ENCODE measurements around the gene CLN5. TPM values are rescaled to one million over a fixed set of nuclear protein-coding genes. Genes with fewer than 3 reads are reported as not detected.

Gene CLN5
- polyA plus RNA-seq, 1 donor from 2014 or later = 25.9 TPM

DNA sequence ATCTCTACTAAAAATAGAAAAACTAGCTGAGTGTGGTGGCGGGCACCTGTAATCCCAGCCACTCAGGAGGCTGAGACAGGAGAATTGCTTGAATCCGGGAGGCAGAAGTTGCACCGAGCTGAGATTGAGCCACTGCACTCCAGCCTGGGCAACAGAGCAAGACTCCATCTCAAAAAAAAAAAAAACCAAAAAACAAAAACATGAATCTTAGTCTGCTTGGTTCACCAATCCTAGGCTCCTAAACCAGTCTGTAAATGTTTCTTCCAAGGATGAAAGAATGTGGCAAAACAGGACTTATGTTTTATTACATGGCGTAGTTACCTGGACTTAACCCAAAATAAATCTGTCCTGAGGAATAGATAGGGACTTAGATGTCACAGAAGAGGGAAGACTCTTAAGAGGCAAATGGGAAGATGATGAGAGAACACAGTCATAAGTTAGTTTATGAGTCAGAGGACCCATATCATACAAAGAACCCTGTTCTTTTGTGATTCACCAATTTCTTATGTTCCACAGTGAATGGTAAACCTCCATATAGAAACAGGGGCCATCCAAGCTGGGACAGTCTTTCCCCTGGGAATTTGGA is 41.9 kb downstream of the CLN5 start:
- H3K4me2 ChIP-seq (ENCODE audit: low read length) = no peak overlapping the region
- no peaks in the 10 kb centered on the region for H3K9me3 ChIP-seq (ENCODE audit: low read length)
- H3K9ac ChIP-seq (ENCODE audit: low read length) = no peak overlapping the region
- H3K4me3 ChIP-seq (ENCODE audit: low read length) = no peak overlapping the region
- H3K9me2 ChIP-seq (ENCODE audit: insufficient read depth, low read length) = no peaks in the 10 kb centered on the region
- H3K27ac ChIP-seq (ENCODE audit: low read length) = no peak overlapping the region
- H3K79me2 ChIP-seq (replicated peaks; ENCODE audit: insufficient read depth, low read length) = no peaks in the 10 kb centered on the region
- no peaks in the 10 kb centered on the region for H3K36me3 ChIP-seq (ENCODE audit: insufficient read depth, low read length)
- TF ChIP-seq EP300 (conservative IDR thresholded peaks at IDR 0.05; ENCODE audit: poor library complexity, severe bottlenecking) (no peak), RAD21 (conservative IDR thresholded peaks at IDR 0.05) (no peak), EZH2 (IDR thresholded peaks at IDR 0.05; ENCODE audit: borderline replicate concordance, insufficient read depth, low read length, poor library complexity, severe bottlenecking) (no peak), MXI1 (conservative IDR thresholded peaks at IDR 0.05; ENCODE audit: poor library complexity, severe bottlenecking) (no peak), POLR2AphosphoS5 (IDR thresholded peaks at IDR 0.05) (no peak), SMC3 (conservative IDR thresholded peaks at IDR 0.05; ENCODE audit: poor library complexity) (no peak), TAF1 (IDR thresholded peaks at IDR 0.05; ENCODE audit: low read depth) (no peak)
- TF ChIP-seq, protein P1, sequence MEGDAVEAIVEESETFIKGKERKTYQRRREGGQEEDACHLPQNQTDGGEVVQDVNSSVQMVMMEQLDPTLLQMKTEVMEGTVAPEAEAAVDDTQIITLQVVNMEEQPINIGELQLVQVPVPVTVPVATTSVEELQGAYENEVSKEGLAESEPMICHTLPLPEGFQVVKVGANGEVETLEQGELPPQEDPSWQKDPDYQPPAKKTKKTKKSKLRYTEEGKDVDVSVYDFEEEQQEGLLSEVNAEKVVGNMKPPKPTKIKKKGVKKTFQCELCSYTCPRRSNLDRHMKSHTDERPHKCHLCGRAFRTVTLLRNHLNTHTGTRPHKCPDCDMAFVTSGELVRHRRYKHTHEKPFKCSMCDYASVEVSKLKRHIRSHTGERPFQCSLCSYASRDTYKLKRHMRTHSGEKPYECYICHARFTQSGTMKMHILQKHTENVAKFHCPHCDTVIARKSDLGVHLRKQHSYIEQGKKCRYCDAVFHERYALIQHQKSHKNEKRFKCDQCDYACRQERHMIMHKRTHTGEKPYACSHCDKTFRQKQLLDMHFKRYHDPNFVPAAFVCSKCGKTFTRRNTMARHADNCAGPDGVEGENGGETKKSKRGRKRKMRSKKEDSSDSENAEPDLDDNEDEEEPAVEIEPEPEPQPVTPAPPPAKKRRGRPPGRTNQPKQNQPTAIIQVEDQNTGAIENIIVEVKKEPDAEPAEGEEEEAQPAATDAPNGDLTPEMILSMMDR (IDR thresholded peaks at IDR 0.05; ENCODE audit: poor library complexity, severe bottlenecking) = no peak
- TF ChIP-seq, protein P2, sequence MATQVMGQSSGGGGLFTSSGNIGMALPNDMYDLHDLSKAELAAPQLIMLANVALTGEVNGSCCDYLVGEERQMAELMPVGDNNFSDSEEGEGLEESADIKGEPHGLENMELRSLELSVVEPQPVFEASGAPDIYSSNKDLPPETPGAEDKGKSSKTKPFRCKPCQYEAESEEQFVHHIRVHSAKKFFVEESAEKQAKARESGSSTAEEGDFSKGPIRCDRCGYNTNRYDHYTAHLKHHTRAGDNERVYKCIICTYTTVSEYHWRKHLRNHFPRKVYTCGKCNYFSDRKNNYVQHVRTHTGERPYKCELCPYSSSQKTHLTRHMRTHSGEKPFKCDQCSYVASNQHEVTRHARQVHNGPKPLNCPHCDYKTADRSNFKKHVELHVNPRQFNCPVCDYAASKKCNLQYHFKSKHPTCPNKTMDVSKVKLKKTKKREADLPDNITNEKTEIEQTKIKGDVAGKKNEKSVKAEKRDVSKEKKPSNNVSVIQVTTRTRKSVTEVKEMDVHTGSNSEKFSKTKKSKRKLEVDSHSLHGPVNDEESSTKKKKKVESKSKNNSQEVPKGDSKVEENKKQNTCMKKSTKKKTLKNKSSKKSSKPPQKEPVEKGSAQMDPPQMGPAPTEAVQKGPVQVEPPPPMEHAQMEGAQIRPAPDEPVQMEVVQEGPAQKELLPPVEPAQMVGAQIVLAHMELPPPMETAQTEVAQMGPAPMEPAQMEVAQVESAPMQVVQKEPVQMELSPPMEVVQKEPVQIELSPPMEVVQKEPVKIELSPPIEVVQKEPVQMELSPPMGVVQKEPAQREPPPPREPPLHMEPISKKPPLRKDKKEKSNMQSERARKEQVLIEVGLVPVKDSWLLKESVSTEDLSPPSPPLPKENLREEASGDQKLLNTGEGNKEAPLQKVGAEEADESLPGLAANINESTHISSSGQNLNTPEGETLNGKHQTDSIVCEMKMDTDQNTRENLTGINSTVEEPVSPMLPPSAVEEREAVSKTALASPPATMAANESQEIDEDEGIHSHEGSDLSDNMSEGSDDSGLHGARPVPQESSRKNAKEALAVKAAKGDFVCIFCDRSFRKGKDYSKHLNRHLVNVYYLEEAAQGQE (IDR thresholded peaks at IDR 0.05; ENCODE audit: borderline replicate concordance) = no peak
- no peak overlapping the region for H2AFZ ChIP-seq (ENCODE audit: low read depth, low read length)
- H4K20me1 ChIP-seq (ENCODE audit: insufficient read depth) = no peaks in the 10 kb centered on the region
- H3K27me3 ChIP-seq (ENCODE audit: insufficient read depth, low read depth, low read length) = no peaks in the 10 kb centered on the region
- no peaks in the 10 kb centered on the region for H3F3A ChIP-seq (ENCODE audit: insufficient read depth, low read length, poor library complexity, severe bottlenecking)

DNA sequence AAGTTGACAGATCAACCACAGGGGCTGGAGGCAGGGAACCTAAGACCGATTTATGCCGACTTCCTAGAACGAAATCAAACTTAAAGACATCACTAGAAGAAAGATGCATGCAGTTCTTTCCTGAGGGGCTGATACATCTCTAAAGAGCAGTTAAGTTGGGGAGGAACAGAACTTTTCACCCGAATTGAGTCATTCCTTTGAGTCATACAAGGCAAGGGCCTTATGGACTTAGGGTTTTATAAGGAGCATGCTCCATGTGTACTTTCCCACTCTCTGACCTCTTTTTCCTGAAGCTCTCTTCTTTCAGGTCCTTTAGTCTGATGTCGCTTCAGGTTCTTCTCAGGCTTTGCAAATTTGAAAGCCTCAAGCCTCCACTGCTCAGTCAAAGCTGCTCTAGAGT is 43.0 kb downstream of the CLN5 start:
- H3K4me2 ChIP-seq (ENCODE audit: low read length) = no peak overlapping the region
- H3K9me2 ChIP-seq (ENCODE audit: insufficient read depth, low read length) = no peaks in the 10 kb centered on the region
- H3K9ac ChIP-seq (ENCODE audit: low read length) = no peak overlapping the region
- no peak for TF ChIP-seq POLR2AphosphoS5 (IDR thresholded peaks at IDR 0.05)
- no peak for TF ChIP-seq EZH2 (IDR thresholded peaks at IDR 0.05; ENCODE audit: borderline replicate concordance, insufficient read depth, low read length, poor library complexity, severe bottlenecking)
- TF ChIP-seq MXI1 (conservative IDR thresholded peaks at IDR 0.05; ENCODE audit: poor library complexity, severe bottlenecking) = no peak
- no peak for TF ChIP-seq RAD21 (conservative IDR thresholded peaks at IDR 0.05)
- no peak for TF ChIP-seq SMC3 (conservative IDR thresholded peaks at IDR 0.05; ENCODE audit: poor library complexity)
- no peak for TF ChIP-seq EP300 (conservative IDR thresholded peaks at IDR 0.05; ENCODE audit: poor library complexity, severe bottlenecking)
- TF ChIP-seq TAF1 (IDR thresholded peaks at IDR 0.05; ENCODE audit: low read depth) = no peak
- H3K4me3 ChIP-seq (ENCODE audit: low read length) = no peak overlapping the region
- H3K9me3 ChIP-seq (ENCODE audit: low read length) = no peaks in the 10 kb centered on the region
- H4K20me1 ChIP-seq (ENCODE audit: insufficient read depth) = no peaks in the 10 kb centered on the region
- no peaks in the 10 kb centered on the region for H3K27me3 ChIP-seq (ENCODE audit: insufficient read depth, low read depth, low read length)
- no peak overlapping the region for H3K27ac ChIP-seq (ENCODE audit: low read length)
- no peaks in the 10 kb centered on the region for H3F3A ChIP-seq (ENCODE audit: insufficient read depth, low read length, poor library complexity, severe bottlenecking)
- no peaks in the 10 kb centered on the region for H3K79me2 ChIP-seq (replicated peaks; ENCODE audit: insufficient read depth, low read length)
- H2AFZ ChIP-seq (ENCODE audit: low read depth, low read length) = no peak overlapping the region
- H3K36me3 ChIP-seq (ENCODE audit: insufficient read depth, low read length) = no peaks in the 10 kb centered on the region
